Endothelial cell of umbilical vein (primary cell): ENCODE results near the gene AGT. TPM values are rescaled to one million over a fixed set of nuclear protein-coding genes. Genes with fewer than 3 reads are reported as not detected.

ENCODE experiments used
- BruUV-seq: library from RNA; stranded (reverse); fragments of 400-500 nt; replicated peaks from 2 replicates; lab custom pipeline; 2021; lab: Mats Ljungman, UMichigan
- CTCF ChIA-PET: fragments of 300-600, 350-600 bp; sonication (Branson Sonifier 250); formaldehyde crosslinking; loops from one replicate; lab custom pipeline; 2021; ENCODE audit warnings: antibody characterized with exemption, inconsistent platforms; lab: Charles Lee
- POLR2A ChIA-PET: fragments of 300-600, 350-600 bp; sonication (Branson Sonifier 250); formaldehyde crosslinking; loops from one replicate; lab custom pipeline; 2021; ENCODE audit warnings: antibody characterized with exemption, inconsistent platforms; lab: Charles Lee
- DNase-seq: peaks from one replicate; pipeline ENCODE4 v3.0.0-alpha.2; 2011; ENCODE audit warnings: low read depth, low spot score
- FAIRE-seq: peaks from 2 replicates; lab custom pipeline; 2011; peaks lifted over from hg19 to GRCh38; lab: Jason Lieb, UNC
- H2AFZ ChIP-seq: 2 replicates; pipeline ENCODE4 v1.6.0; 2012; ENCODE audit warnings: low read depth, low read length, control low read depth, inconsistent platforms
- H3K27ac ChIP-seq: 2 replicates; pipeline ENCODE4 v1.5.1; 2011; ENCODE audit warnings: low read depth, mild to moderate bottlenecking, control low read depth, low read length, moderate library complexity; ENCODE audit not compliant: insufficient read depth
- H3K27me3 ChIP-seq, 2 experiments: 2 replicates each; pipeline versions ENCODE4 v1.6.0 to v1.6.1; 2011; ENCODE audit warnings: low read length in 2 of 2, mixed read lengths in 1 of 2; ENCODE audit not compliant: control insufficient read depth in 2 of 2, insufficient read depth in 2 of 2
- H3K36me3 ChIP-seq, 2 experiments: 2 replicates in 1 of 2; 3 replicates in 1 of 2; pipeline ENCODE4 v1.5.1; 2011; ENCODE audit warnings: low read length in 2 of 2, mild to moderate bottlenecking in 1 of 2, moderate library complexity in 1 of 2; ENCODE audit not compliant: control insufficient read depth in 2 of 2, insufficient read depth in 2 of 2; ENCODE audit errors: extremely low read depth in 1 of 2
- H3K4me1 ChIP-seq: 3 replicates; pipeline ENCODE4 v1.5.1; 2011; ENCODE audit warnings: mild to moderate bottlenecking, low read length; ENCODE audit not compliant: control insufficient read depth, insufficient read depth; ENCODE audit errors: extremely low read depth
- H3K4me2 ChIP-seq: 2 replicates; pipeline ENCODE4 v1.6.1; 2011; ENCODE audit warnings: low read length, control low read depth, mixed read lengths; ENCODE audit not compliant: insufficient read depth
- H3K4me3 ChIP-seq, 3 experiments: fragments of 200-600 bp in 1 of 3; sonication (generic), shearing (Covaris generic) in 1 of 3; replicated peaks in 1 of 3; 2 replicates each; pipeline ENCODE4 v1.5.1; 2011 to 2016; ENCODE audit warnings: control low read depth in 3 of 3, low read length in 3 of 3, mild to moderate bottlenecking in 2 of 3, inconsistent platforms in 1 of 3, low read depth in 1 of 3, moderate library complexity in 1 of 3; ENCODE audit not compliant: insufficient read depth in 1 of 3
- H3K79me2 ChIP-seq: 2 replicates; pipeline ENCODE4 v1.6.0; 2012; ENCODE audit warnings: low read length, inconsistent platforms; ENCODE audit not compliant: control insufficient read depth, insufficient read depth
- H3K9ac ChIP-seq: replicated peaks from 2 replicates; pipeline ENCODE3; 2011; ENCODE audit warnings: low read length, control low read depth; ENCODE audit not compliant: insufficient read depth; ENCODE audit errors: extremely low read depth
- H3K9me1 ChIP-seq: replicated peaks from 3 replicates; pipeline ENCODE4 v1.6.0; 2011; ENCODE audit warnings: mild to moderate bottlenecking, low read length; ENCODE audit not compliant: control insufficient read depth, insufficient read depth; ENCODE audit errors: extremely low read depth
- H3K9me3 ChIP-seq: replicated peaks from 2 replicates; pipeline ENCODE4 v1.5.1; 2012; ENCODE audit warnings: low read length, inconsistent platforms; ENCODE audit not compliant: control insufficient read depth, insufficient read depth
- H4K20me1 ChIP-seq: replicated peaks from 2 replicates; pipeline ENCODE3; 2011; ENCODE audit warnings: mild to moderate bottlenecking, low read length; ENCODE audit not compliant: control insufficient read depth, insufficient read depth; ENCODE audit errors: extremely low read depth
- CTCF ChIP-seq, 2 donors: IDR thresholded peaks; 1 replicate in 1 of 2; 2 replicates in 1 of 2; pipeline ENCODE4 v1.5.1; 2011; ENCODE audit warnings: low read length in 2 of 2, mild to moderate bottlenecking in 2 of 2, moderate library complexity in 2 of 2, control low read depth in 1 of 2, inconsistent platforms in 1 of 2, low read depth in 1 of 2; ENCODE audit not compliant: insufficient read depth in 1 of 2; ENCODE audit errors: extremely low read depth in 1 of 2
- EZH2 ChIP-seq: IDR thresholded peaks from 2 replicates; pipeline ENCODE4 v1.6.1; 2012; ENCODE audit warnings: borderline replicate concordance, low read depth, mild to moderate bottlenecking, moderate library complexity, low read length, inconsistent platforms; ENCODE audit not compliant: severe bottlenecking
- FOS ChIP-seq: IDR thresholded peaks from 2 replicates; pipeline ENCODE4 v1.6.1; 2011; ENCODE audit warnings: mild to moderate bottlenecking, low read length, moderate library complexity, borderline replicate concordance; ENCODE audit not compliant: insufficient read depth
- GATA2 ChIP-seq: IDR thresholded peaks from 2 replicates; pipeline ENCODE4 v1.7.0; 2011; ENCODE audit warnings: low read depth, mild to moderate bottlenecking, moderate library complexity, mixed read lengths, low read length; ENCODE audit not compliant: insufficient read length, insufficient read depth
- JUN ChIP-seq: IDR thresholded peaks from 2 replicates; pipeline ENCODE4 v1.6.1; 2011; ENCODE audit warnings: borderline replicate concordance, low read depth; ENCODE audit not compliant: insufficient read length, insufficient read depth
- MYC ChIP-seq: IDR thresholded peaks from one replicate; pipeline ENCODE4 v1.6.1; 2011; ENCODE audit warnings: mild to moderate bottlenecking, low read depth, low read length
- POLR2A ChIP-seq: IDR thresholded peaks from 2 replicates; pipeline ENCODE4 v1.6.1; 2012; ENCODE audit warnings: low read depth, mild to moderate bottlenecking, control low read depth, low read length
- POLR2AphosphoS5 ChIP-seq: IDR thresholded peaks from 2 replicates; pipeline ENCODE4 v1.6.1; 2012; ENCODE audit warnings: low read depth, mild to moderate bottlenecking, control low read depth, low read length, moderate library complexity; ENCODE audit not compliant: insufficient read depth
- dilution Hi-C: fragments of 300-500 bp; cut with MboI; formaldehyde crosslinking; loops from one replicate; pipeline ENCODE4 v1.15.0; 2019; ENCODE audit warnings: low sequenced_read_pairs; ENCODE audit not compliant: extremely low pct_ligation_motif_present
- intact Hi-C: fragments of 100-400 bp; cut with micrococcal nuclease; formaldehyde crosslinking; loops from one replicate; pipeline ENCODE4 v1.10.0; 2022
- polyA plus RNA-seq, 4 experiments: library from polyadenylated mRNA; depleted of rRNA in 3 of 4; stranded (reverse) in 3 of 4; unstranded in 1 of 4; fragments of >200 nt; gene quantifications; 2 replicates each; pipeline versions ENCODE4 v1.2.1 to v1.2.3, GENCODE V29; 2011 to 2012; ENCODE audit warnings: missing spikeins in 1 of 4
- total RNA-seq: library from RNA; stranded (reverse); gene quantifications from 2 replicates; pipeline ENCODE4 v1.2.3, GENCODE V29; 2021
- TF ChIP-seq, protein P1 (sequence below): IDR thresholded peaks from 2 replicates; pipeline ENCODE4 v1.6.1; 2011; ENCODE audit not compliant: insufficient read depth, insufficient read length

Gene AGT
- total and polyA plus RNA-seq, 2 donors (not counting 3 experiments of a cell fraction or from before 2014, with no cell fraction given) = not detected

DNA sequence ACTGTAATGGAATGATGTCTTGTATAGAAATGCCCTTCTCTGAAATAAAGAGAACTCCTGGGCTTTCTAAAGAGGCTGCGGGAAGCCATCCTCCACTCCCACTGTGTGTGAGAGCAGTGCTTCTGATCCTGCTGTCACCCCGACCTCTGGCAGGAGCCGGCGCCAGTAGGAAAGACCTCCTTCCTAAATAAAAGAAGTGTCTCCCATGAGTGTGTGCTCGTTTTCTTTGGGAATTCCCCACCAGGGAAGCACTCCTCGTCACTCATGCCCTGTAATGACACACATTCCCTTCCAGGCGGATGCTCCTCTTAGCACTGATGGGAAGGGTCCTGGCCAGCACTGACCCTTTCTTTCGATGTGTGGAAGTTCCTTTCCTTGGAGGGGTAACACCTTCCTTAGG lies 20.1 kb downstream of the AGT start:
- no peak overlapping the region for H2AFZ ChIP-seq
- H3K9ac ChIP-seq = no peak overlapping the region
- H4K20me1 ChIP-seq = no peaks in the 10 kb centered on the region
- no peak for DNase-seq
- CTCF ChIA-PET = no interaction called here
- no peaks in the 10 kb centered on the region for H3K79me2 ChIP-seq
- dilution Hi-C loops = no loop called here
- H3K4me3 ChIP-seq = no peak overlapping the region
- no peak for FAIRE-seq
- H3K9me1 ChIP-seq = no peaks in the 10 kb centered on the region
- H3K36me3 ChIP-seq = peaks cover 5 to 12% of the 10 kb centered on the region in 2 experiments
- intact Hi-C loops = no loop called here
- H3K4me1 ChIP-seq = no peaks in the 10 kb centered on the region
- no peak overlapping the region for H3K27ac ChIP-seq
- H3K4me2 ChIP-seq = no peak overlapping the region
- POLR2A ChIA-PET = no interaction called here
- TF ChIP-seq JUN (no peak), POLR2AphosphoS5 (no peak), EZH2 (no peak), FOS (no peak), MYC (no peak), CTCF (IDR thresholded peaks at IDR 0.05; ENCODE audit: extremely low read depth in 1 of 2, insufficient read depth in 1 of 2, low read depth in 1 of 2, low read length in 2 of 2) (no peak), POLR2A (no peak), GATA2 (no peak)
- TF ChIP-seq, protein P1, sequence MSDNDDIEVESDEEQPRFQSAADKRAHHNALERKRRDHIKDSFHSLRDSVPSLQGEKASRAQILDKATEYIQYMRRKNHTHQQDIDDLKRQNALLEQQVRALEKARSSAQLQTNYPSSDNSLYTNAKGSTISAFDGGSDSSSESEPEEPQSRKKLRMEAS = no peak
- no TSS peak for BruUV-seq
- no peaks in the 10 kb centered on the region for H3K27me3 ChIP-seq
- H3K9me3 ChIP-seq = no peaks in the 10 kb centered on the region
